ENCODE measurements around the gene TUBGCP3.

Gene TUBGCP3

DNA sequence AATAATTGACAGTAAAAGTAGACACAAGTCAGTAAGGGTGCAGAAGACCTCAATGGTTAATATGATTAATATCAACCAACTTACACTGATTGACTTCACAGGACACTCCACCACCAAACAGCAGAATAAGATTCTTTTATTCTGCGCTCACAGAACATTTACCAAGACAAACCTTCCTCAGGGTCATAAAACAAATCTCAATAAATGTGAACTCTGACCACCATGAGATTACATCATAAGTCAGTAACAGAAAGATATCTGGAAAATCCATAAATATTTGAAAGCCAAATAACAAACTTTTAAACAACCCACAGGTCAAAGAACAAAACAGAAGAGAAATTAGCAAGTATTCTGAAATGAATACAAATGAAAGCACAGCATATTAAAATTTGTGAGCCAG lies 112.1 kb downstream of the TUBGCP3 start:
- Histone ChIP-seq H3K27me3 (ENCODE audit: insufficient read depth, low read length) (no peaks in the 10 kb centered on the region), H3K9ac (ENCODE audit: low read depth, low read length) (no peak overlapping the region), H3K4me3 (ENCODE audit: low read length) (no peak overlapping the region), H3K4me1 (ENCODE audit: insufficient read depth, low read length) (no peaks in the 10 kb centered on the region), H3K27ac (ENCODE audit: low read depth, low read length) (no peak overlapping the region), H3K36me3 (ENCODE audit: insufficient read depth, low read length) (no peaks in the 10 kb centered on the region), H3K9me3 (ENCODE audit: insufficient read depth, low read depth, low read length) (no peaks in the 10 kb centered on the region)
- 90% methylated on average over 1 of the region's 1 CpG for WGBS

GRCh38 chr13:112474869-112475268 lies 113.1 kb downstream of the TUBGCP3 start:
- 90% methylated on average over 8 of the region's 8 CpGs for WGBS
- no peak overlapping the region for H3K9ac ChIP-seq (ENCODE audit: low read depth, low read length)
- H3K4me3 ChIP-seq (ENCODE audit: low read length) = no peak overlapping the region
- H3K27ac ChIP-seq (ENCODE audit: low read depth, low read length) = no peak overlapping the region
- no peaks in the 10 kb centered on the region for H3K36me3 ChIP-seq (ENCODE audit: insufficient read depth, low read length)
- no peaks in the 10 kb centered on the region for H3K9me3 ChIP-seq (ENCODE audit: insufficient read depth, low read depth, low read length)
- H3K4me1 ChIP-seq (ENCODE audit: insufficient read depth, low read length) = no peaks in the 10 kb centered on the region
- H3K27me3 ChIP-seq (ENCODE audit: insufficient read depth, low read length) = no peaks in the 10 kb centered on the region

DNA sequence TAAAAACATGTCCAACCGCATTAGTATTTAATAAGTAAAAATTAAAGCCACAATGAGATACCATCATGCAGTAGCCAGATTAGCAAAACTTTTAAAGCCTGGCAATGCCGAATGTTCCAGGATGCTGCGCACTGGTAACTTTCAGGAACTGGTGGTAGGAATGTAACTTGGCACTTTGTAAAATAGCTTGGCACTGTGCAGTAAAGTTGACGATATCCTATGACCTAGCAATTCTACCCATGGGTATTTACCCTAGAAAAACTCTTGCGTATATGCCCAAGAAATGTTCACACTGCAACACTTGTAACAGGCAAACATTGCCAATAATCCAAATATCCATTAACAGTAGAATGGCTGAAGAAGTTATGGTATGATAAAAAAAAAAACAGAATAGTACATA lies 114.1 kb downstream of the TUBGCP3 start:
- 95% methylated on average over 5 of the region's 5 CpGs for WGBS
- no peak overlapping the region for H3K9ac ChIP-seq (ENCODE audit: low read depth, low read length)
- H3K4me3 ChIP-seq (ENCODE audit: low read length) = no peak overlapping the region
- no peaks in the 10 kb centered on the region for H3K36me3 ChIP-seq (ENCODE audit: insufficient read depth, low read length)
- H3K27me3 ChIP-seq (ENCODE audit: insufficient read depth, low read length) = no peaks in the 10 kb centered on the region
- no peaks in the 10 kb centered on the region for H3K4me1 ChIP-seq (ENCODE audit: insufficient read depth, low read length)
- H3K27ac ChIP-seq (ENCODE audit: low read depth, low read length) = no peak overlapping the region
- no peaks in the 10 kb centered on the region for H3K9me3 ChIP-seq (ENCODE audit: insufficient read depth, low read depth, low read length)

DNA sequence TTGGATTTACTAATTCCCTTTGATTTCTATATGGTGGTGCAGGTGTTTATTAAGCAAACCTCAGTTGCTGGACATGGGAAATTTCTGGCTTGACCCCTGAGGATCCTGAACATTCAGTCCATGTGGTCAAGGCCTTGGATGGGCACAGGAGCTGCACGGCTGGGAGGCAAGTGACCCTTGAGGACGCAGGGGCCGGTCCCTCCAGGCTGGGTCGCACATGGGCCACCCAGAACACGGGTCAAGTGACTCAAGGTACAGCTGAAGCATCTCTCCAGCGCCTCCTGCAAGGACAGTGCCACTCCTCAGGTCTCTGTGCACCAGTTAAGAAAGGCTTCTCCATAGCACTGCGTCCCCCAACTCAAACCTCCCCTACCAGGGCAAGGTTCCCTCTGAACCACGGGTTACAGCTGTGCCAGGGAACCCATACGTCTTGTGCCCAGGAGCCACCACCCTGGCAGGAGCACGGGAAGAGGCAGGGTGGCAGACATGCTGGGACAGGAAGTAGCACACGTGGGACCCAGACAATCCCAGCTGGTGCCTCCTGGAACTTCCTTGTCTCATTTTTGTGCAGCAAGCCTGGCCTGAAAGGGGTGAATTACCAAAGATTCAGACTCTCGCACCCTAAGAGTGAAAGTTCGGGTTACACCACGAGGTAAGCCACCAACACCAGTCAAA lies 118.7 kb downstream of the TUBGCP3 start:
- WGBS = 93% methylated on average over 14 of the region's 14 CpGs
- Histone ChIP-seq H3K9me3 (ENCODE audit: insufficient read depth, low read depth, low read length) (no peaks in the 10 kb centered on the region), H3K4me1 (ENCODE audit: insufficient read depth, low read length) (no peaks in the 10 kb centered on the region), H3K27me3 (ENCODE audit: insufficient read depth, low read length) (no peaks in the 10 kb centered on the region), H3K9ac (ENCODE audit: low read depth, low read length) (no peak overlapping the region), H3K36me3 (ENCODE audit: insufficient read depth, low read length) (no peaks in the 10 kb centered on the region), H3K4me3 (ENCODE audit: low read length) (no peak overlapping the region), H3K27ac (ENCODE audit: low read depth, low read length) (no peak overlapping the region)

- H3K4me1 ChIP-seq (ENCODE audit: insufficient read depth, low read length) = no peaks in the 10 kb centered on the region
- no peaks in the 10 kb centered on the region for H3K27me3 ChIP-seq (ENCODE audit: insufficient read depth, low read length)
- H3K4me3 ChIP-seq (ENCODE audit: low read length) = no peak overlapping the region
- no peak overlapping the region for H3K9ac ChIP-seq (ENCODE audit: low read depth, low read length)
- WGBS = 93% methylated on average over 10 of the region's 10 CpGs
- no peaks in the 10 kb centered on the region for H3K36me3 ChIP-seq (ENCODE audit: insufficient read depth, low read length)
- no peaks in the 10 kb centered on the region for H3K9me3 ChIP-seq (ENCODE audit: insufficient read depth, low read depth, low read length)
- H3K27ac ChIP-seq (ENCODE audit: low read depth, low read length) = no peak overlapping the region
These were observed 119.9 kb downstream of the TUBGCP3 start for GRCh38 chr13:112468069-112468468.

DNA sequence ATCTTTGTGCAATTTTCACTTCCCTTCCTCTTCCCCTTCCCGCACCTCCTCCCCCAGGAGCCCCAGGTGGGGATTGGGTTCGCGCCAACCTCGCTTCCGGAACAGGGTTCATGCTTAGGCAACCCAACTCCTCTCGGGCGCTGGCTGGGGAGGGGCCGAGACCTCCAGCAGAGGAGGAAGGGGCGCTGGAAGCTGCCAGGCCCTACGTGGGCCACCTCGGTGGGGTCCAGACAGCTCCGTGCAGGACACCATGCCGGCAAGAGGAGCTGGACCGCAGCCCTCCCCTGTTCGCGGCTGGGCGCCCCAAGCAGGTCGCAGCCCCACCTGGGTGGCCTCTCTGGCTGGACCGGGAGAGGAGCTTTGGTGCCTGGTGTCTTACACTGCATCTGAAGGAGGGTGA lies 120.7 kb downstream of the TUBGCP3 start:
- Histone ChIP-seq H3K27me3 (ENCODE audit: insufficient read depth, low read length) (no peaks in the 10 kb centered on the region), H3K9ac (ENCODE audit: low read depth, low read length) (no peak overlapping the region), H3K4me1 (ENCODE audit: insufficient read depth, low read length) (no peaks in the 10 kb centered on the region), H3K36me3 (ENCODE audit: insufficient read depth, low read length) (no peaks in the 10 kb centered on the region), H3K4me3 (ENCODE audit: low read length) (no peak overlapping the region), H3K27ac (ENCODE audit: low read depth, low read length) (no peak overlapping the region), H3K9me3 (ENCODE audit: insufficient read depth, low read depth, low read length) (no peaks in the 10 kb centered on the region)
- WGBS = 93% methylated on average over 19 of the region's 19 CpGs

GRCh38 chr13:112466132-112467058 lies 121.6 kb downstream of the TUBGCP3 start:
- Histone ChIP-seq H3K4me1 (ENCODE audit: insufficient read depth, low read length) (no peaks in the 10 kb centered on the region), H3K9ac (ENCODE audit: low read depth, low read length) (no peak overlapping the region), H3K9me3 (ENCODE audit: insufficient read depth, low read depth, low read length) (no peaks in the 10 kb centered on the region), H3K4me3 (ENCODE audit: low read length) (no peak overlapping the region), H3K27me3 (ENCODE audit: insufficient read depth, low read length) (no peaks in the 10 kb centered on the region), H3K27ac (ENCODE audit: low read depth, low read length) (no peak overlapping the region), H3K36me3 (ENCODE audit: insufficient read depth, low read length) (no peaks in the 10 kb centered on the region)
- WGBS = 90% methylated on average over 40 of the region's 40 CpGs

- H3K9ac ChIP-seq (ENCODE audit: low read depth, low read length) = no peak overlapping the region
- no peaks in the 10 kb centered on the region for H3K9me3 ChIP-seq (ENCODE audit: insufficient read depth, low read depth, low read length)
- no peak overlapping the region for H3K27ac ChIP-seq (ENCODE audit: low read depth, low read length)
- no peaks in the 10 kb centered on the region for H3K27me3 ChIP-seq (ENCODE audit: insufficient read depth, low read length)
- H3K4me3 ChIP-seq (ENCODE audit: low read length) = no peak overlapping the region
- H3K4me1 ChIP-seq (ENCODE audit: insufficient read depth, low read length) = no peaks in the 10 kb centered on the region
- WGBS = 94% methylated on average over 35 of the region's 35 CpGs
- H3K36me3 ChIP-seq (ENCODE audit: insufficient read depth, low read length) = no peaks in the 10 kb centered on the region
These were observed 122.5 kb downstream of the TUBGCP3 start for GRCh38 chr13:112465251-112466131.

GRCh38 chr13:112464720-112465119 lies 123.2 kb downstream of the TUBGCP3 start:
- no peak overlapping the region for H3K4me3 ChIP-seq (ENCODE audit: low read length)
- H3K27me3 ChIP-seq (ENCODE audit: insufficient read depth, low read length) = no peaks in the 10 kb centered on the region
- 92% methylated on average over 13 of the region's 14 CpGs for WGBS
- no peak overlapping the region for H3K27ac ChIP-seq (ENCODE audit: low read depth, low read length)
- H3K9me3 ChIP-seq (ENCODE audit: insufficient read depth, low read depth, low read length) = no peaks in the 10 kb centered on the region
- no peaks in the 10 kb centered on the region for H3K4me1 ChIP-seq (ENCODE audit: insufficient read depth, low read length)
- no peak overlapping the region for H3K9ac ChIP-seq (ENCODE audit: low read depth, low read length)
- no peaks in the 10 kb centered on the region for H3K36me3 ChIP-seq (ENCODE audit: insufficient read depth, low read length)

DNA sequence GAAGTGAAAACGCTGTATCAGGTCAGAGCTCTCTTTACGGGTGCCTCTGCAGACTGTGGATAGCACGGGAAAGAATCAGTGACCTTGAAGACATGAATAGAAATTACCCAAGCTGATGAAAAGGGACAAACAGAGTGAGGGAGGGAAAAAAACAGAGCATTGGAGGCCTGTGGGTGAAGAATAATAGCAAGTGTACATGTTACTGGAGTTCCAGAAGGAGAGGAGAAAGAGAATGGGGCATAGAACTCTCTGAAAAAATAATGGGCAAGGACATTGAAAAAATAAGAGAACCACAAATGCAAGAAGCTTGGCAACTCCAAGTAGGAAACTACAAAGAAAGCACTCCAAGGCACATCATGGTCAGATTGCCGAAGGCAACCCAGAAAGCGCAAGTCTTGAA lies 125.5 kb downstream of the TUBGCP3 start:
- 95% methylated on average over 5 of the region's 5 CpGs for WGBS
- Histone ChIP-seq H3K4me3 (ENCODE audit: low read length) (no peak overlapping the region), H3K9ac (ENCODE audit: low read depth, low read length) (no peak overlapping the region), H3K27me3 (ENCODE audit: insufficient read depth, low read length) (no peaks in the 10 kb centered on the region), H3K9me3 (ENCODE audit: insufficient read depth, low read depth, low read length) (no peaks in the 10 kb centered on the region), H3K36me3 (ENCODE audit: insufficient read depth, low read length) (no peaks in the 10 kb centered on the region), H3K4me1 (ENCODE audit: insufficient read depth, low read length) (no peaks in the 10 kb centered on the region), H3K27ac (ENCODE audit: low read depth, low read length) (no peak overlapping the region)

DNA sequence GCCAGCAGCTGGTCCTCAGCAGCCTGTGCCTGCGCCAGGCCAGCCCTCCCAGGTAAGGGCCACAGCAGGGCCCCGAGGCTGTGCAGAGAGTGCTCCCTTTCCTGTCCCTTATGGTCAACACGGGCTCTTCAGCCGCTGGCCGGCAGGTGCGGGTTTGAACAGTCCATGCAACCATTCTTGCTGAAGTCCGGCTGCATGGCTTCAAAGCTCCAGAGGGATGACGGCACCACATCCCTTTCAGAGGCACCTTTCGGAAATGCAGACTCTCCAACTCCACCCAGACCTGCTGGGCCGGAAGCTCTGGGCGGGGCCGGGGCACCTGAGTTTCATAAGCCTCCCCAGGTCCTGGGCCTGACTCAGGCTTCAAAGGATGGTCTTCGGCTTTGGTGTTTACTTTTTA lies 130.5 kb downstream of the TUBGCP3 start:
- H3K4me1 ChIP-seq (ENCODE audit: insufficient read depth, low read length) = no peaks in the 10 kb centered on the region

More for the DNA sequence above, 130.5 kb downstream of the TUBGCP3 start:
- Histone ChIP-seq H3K27me3 (ENCODE audit: insufficient read depth, low read length) (no peaks in the 10 kb centered on the region), H3K9ac (ENCODE audit: low read depth, low read length) (no peak overlapping the region), H3K9me3 (ENCODE audit: insufficient read depth, low read depth, low read length) (no peaks in the 10 kb centered on the region), H3K4me3 (ENCODE audit: low read length) (no peak overlapping the region), H3K27ac (ENCODE audit: low read depth, low read length) (no peak overlapping the region), H3K36me3 (ENCODE audit: insufficient read depth, low read length) (no peaks in the 10 kb centered on the region)
- 93% methylated on average over 13 of the region's 13 CpGs for WGBS
